GM19193 (cell line): Measurements from ENCODE around the gene TCF25.

Experiments
- POLR2A ChIP-seq: IDR thresholded peaks from 4 replicates; pipeline ENCODE4 v1.6.1; 2011; ENCODE audit not compliant: insufficient read depth, insufficient read length; ENCODE audit errors: extremely low read depth

Gene TCF25

GRCh38 chr16:89843409-89844350 is 29.7 kb upstream of the TCF25 start:
- TF ChIP-seq POLR2A = no peak

- no peak for TF ChIP-seq POLR2A
Measured at GRCh38 chr16:89844739-89845339, 28.6 kb upstream of the TCF25 start.

- no peak for TF ChIP-seq POLR2A
Measured at GRCh38 chr16:89845417-89845816, 28.0 kb upstream of the TCF25 start.

GRCh38 chr16:89847051-89847939 is 26.1 kb upstream of the TCF25 start:
- no peak for TF ChIP-seq POLR2A

GRCh38 chr16:89847940-89848297 is 25.5 kb upstream of the TCF25 start:
- no peak for TF ChIP-seq POLR2A

- no peak for TF ChIP-seq POLR2A
Measured at GRCh38 chr16:89848974-89849373, 24.4 kb upstream of the TCF25 start.

GRCh38 chr16:89853306-89853993 is 19.9 kb upstream of the TCF25 start:
- no peak for TF ChIP-seq POLR2A

- TF ChIP-seq POLR2A = no peak
Measured at GRCh38 chr16:89855301-89855945, 18.0 kb upstream of the TCF25 start.

GRCh38 chr16:89855986-89856385 is 17.4 kb upstream of the TCF25 start:
- no peak for TF ChIP-seq POLR2A

GRCh38 chr16:89858973-89859614 is 14.3 kb upstream of the TCF25 start:
- no peak for TF ChIP-seq POLR2A

GRCh38 chr16:89859615-89860007 is 13.8 kb upstream of the TCF25 start:
- no peak for TF ChIP-seq POLR2A

GRCh38 chr16:89860747-89861304 is 12.6 kb upstream of the TCF25 start:
- TF ChIP-seq POLR2A = no peak

- no peak for TF ChIP-seq POLR2A
Measured at GRCh38 chr16:89861648-89862047, 11.7 kb upstream of the TCF25 start.
